HG03442 (cell line): ENCODE data around the gene CFAP300.
A peak's percentile ranks its signal among the peaks of the same experiment; 100 is the strongest.

Experiments used
- ATAC-seq: cut with Tn5 transposase; IDR thresholded peaks from one replicate; pipeline ENCODE4 v1.9.1; 2021; ENCODE audit warnings: mild to moderate bottlenecking, moderate library complexity; ENCODE audit not compliant: unreplicated experiment

Gene CFAP300

DNA sequence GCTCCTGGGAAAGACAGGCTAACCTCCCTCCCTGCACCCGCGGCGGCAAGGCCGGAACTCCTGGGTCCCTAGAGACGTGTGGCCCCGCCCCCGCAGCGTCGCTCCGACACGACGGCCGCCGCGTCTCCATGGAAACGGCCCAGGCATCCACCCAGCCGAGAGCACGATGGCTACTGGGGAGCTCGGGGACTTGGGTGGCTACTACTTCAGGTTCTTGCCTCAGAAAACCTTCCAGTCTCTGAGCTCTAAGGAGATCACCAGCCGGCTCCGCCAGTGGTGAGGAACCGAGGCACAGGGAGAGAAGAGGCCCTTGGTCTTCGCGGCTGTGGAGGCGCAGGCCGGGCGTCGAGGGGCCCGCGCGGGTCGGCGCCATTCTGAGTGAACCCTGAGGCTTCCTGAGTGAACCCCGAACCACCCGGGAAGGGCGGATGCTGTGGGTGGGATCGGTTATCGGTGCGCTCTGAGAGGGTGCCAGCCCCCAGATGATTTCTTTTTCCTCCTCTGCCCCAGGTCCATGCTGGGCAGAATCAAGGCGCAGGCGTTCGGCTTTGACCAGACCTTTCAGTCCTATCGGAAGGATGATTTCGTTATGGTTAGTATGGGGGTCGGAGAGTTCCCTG, at the start of gene CFAP300:
CFAP300 (plus strand) TSS at position 133 of the 620 bp plus-strand sequence; CDS start at position 167, 34 bp downstream.
- ATAC-seq = peak; percentile 81

DNA sequence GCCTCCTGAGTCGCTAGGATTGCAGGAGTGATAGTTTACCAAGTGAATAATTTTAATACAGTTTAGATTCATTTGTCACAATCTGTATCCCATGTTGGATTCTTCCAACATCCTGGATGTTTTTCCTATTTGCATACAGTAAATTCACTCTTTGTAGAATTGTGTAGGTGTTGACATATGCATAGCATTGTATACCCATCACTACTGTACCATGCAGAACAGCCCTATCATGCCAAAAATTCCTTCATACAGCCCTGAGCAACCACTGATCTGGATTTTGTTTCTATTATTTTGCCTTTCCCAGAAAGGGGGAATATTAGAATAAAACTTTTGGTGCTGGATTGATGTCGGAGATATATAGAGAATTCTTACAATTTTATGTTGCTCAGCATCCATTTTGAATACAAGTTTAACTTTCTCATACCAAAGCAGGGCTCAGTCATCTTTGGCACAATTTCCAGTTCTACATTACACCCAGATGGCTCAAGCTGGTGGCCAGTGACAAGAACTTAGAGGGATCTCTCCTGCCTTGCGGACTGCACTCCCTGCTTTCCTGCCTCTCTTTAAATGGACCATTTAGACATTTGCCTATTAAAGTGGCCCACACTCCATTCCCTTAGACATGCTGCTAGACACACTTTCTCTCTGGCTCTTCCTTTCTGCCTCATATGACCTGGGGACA, 45.4 kb upstream of the CFAP300 start:
- ATAC-seq = no peak

DNA sequence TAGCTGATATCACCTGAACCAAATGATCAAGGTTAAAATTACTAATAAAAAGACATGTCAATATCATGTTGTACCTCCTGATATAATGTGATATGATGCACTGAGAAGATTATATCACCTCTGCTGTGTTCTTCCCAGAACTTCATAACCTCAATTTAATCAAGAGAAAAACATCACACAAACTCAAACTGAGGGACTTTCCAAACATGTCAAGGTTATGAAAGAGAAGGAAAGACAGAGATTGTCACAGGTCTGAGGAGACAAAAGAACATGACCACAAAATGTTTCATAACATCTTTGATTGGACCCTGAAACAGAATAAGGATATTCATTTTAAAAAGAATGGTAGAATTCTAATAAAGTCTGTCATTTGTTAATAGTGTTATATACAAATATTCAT, 43.0 kb upstream of the CFAP300 start:
- no peak for ATAC-seq

DNA sequence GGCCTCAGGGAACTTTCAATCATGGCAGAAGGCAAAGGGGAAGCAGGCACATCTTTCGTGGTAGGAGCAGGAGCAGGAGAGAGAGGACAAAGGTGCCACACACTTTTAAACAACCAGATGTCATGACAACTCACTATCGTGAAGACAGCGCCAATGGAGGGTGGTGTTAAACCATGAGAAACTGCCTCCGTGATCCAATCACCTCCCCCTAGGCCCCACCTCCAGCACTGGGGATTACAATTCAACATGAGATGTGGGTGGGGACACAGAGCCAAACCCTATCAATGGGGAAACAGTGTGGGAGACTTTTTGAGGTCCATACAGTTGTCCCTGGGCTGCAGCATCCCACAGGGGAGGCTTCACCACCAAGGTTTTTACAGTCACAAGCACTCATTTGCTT, 41.9 kb upstream of the CFAP300 start:
- ATAC-seq = no peak

DNA sequence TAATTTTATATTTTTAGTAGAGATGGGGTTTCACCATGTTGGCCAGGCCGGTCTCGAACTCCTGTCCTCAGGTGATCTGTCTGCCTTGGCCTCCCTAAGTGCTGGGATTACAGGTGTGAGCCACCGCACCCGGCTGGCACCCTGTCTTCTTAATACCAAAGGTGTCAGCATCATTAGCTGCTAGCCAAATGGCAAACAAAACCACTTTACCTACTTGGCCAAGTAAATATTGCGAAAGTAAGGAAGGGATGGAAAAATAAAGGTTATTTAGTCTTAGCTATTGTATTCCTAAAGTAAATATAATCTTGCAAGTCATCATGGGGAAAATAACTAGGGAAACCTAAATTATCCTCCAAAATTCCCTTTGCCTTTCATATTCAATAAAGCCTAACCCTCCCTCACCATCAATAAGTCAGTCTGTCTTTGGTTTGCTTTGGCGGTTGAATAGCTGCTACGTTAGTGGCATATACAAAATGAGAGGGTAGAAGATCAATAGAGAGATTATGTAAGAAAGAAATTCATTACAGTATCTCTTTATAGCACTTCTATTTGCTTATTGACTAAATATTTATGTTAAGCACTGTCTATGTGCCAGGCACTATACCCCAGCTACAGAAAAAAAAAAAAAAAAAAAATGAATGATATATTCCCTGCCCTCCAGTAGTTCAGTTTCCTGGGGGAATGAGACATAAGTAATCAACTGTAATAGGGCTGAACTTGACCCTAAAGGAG, 40.2 kb upstream of the CFAP300 start:
- ATAC-seq = no peak

DNA sequence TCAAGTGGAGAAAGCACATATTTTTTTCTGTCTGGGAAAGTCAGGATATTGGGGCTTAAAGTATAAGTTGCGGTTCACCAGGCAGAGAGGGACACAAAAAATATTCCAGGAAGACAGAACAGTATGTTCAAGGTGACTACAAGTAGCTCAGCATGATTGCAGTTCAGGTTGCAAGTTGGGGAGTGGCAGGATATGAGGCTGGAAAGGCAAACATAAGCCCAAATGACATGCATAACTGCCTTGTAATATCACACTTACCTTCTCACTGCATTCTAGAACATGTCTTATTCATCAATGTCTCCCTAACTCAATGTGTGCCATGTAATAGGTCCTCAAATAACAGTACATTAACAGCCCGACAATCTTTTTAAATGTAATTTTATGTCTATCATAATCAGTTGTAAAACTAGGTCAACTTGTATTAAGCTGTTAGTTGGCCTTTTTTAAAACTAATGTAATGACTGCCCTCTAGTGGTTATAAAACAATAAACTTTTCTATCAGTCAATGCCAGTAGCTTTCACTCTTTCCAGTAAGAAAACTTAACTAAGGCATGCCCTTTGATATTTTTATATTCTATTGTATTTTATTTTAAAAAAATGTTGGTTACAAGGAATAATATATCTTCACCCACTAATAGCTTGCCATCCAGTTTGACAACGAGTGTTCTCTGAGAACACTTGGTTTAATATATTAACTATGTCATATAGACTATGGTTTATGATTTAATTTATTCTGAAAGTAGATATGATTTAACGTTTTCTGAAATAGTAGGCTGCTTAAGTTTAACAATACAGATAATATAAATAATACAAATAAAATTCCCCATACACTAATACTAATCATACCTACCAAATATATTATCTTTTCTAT, 39.4 kb upstream of the CFAP300 start:
- ATAC-seq = peak; percentile 67

DNA sequence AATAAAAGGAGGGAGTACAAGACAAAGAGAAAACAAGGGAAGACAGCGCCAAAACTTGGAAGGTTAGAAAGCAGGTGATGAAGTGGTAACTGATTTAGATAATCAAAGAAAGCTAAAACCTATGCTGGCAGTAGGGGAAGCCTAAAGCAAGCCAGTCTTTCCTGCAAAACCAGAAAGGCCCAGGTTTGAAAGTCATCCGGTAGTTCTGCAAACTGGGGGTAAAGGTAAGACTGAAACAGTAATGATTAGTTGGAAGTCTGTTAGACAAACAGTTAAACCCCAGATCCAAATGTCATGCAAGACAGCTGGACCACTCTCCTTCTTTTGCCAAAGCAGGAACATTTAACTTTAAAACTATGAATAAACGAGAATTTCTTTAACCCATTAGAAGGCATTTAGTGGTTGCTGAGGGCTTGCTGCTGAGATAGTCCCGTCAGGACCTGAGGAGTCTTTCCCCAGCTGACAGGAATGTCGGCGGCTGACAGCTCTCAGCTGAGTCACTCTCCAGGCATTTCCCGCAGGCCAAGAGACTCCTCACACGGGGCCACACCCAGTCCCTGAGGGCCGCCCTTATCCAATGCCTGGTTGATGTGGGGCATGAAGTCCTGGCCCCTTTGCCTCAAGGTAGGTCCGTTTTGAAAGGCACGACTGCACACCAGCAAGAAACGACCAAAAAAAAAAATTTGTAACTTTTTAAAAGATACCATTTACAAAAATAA, 36.3 kb upstream of the CFAP300 start:
- no peak for ATAC-seq

DNA sequence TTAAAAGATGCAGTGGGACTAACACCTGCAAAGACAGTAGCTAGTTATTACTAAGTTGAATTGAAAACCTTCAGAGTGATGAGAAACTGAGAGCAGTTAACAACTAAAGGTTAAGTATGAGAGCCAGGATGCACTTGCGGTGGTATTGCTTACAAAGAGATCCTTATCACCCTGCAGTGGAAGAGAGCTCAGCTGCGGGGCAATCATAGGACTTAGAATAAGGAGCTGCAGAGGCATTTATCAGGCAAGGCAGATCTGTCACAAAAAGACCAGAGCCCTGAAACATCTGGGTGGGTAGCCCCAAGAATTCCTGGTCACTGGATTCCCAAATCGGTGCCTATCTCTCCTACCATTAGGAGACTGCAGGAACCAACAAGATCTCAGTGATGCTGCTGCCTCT, 34.3 kb upstream of the CFAP300 start:
- ATAC-seq = no peak

DNA sequence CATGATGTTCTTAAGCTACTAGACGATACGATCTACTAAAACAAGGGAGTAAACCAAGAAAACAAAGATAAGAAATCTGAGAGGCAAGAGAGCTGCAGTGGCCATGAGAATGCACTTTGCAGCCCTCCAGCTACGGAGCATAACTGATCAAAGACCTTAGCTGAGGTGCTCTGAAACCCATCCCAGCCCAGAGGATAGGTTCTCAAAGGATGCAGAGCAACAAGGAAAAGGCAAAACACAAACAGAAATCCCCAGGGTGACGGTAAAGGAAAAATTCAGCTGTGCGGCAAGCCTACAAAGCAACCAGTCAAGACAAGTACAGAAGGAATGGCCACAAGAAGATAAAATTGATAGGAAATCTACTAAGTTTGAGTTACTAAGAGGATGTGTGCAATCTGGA, 32.5 kb upstream of the CFAP300 start:
- ATAC-seq = no peak

DNA sequence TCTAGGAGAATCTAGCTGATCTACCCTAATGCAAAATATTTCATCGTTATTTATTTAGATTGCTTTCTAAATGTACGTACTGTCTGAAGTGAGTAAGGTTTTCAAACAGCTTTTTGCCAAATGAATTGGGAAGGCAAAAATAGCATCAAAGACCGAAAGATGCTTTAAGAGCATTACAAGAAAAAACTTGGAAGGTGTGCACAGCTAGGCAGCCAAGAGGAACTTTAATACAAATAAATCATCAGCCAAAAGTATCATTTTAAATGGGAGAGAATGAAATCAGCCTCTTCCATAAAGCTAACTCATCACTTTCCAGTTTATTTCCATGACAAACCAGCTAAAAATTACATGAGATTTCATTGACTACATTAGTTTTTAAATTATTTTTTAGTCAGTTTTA, 30.2 kb upstream of the CFAP300 start:
- ATAC-seq = no peak

DNA sequence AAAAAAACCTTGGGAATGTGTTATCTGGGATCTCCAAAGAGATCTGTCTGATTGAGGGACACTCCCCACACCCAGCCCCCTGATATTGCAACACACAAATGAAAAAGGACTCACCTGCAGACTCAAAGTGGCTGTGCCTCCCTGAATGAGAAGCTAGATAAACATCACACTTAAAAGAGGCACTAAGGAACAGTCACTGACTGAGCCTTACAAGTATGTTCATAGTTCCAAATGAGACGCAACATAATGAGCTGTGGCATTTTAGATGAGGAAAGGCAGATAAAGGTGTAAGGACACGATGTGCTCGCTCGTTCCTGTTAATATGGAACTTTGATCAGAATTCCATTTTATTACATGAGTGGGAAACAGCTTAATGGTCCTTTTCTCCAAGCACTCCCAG, 21.0 kb upstream of the CFAP300 start:
- ATAC-seq = no peak

DNA sequence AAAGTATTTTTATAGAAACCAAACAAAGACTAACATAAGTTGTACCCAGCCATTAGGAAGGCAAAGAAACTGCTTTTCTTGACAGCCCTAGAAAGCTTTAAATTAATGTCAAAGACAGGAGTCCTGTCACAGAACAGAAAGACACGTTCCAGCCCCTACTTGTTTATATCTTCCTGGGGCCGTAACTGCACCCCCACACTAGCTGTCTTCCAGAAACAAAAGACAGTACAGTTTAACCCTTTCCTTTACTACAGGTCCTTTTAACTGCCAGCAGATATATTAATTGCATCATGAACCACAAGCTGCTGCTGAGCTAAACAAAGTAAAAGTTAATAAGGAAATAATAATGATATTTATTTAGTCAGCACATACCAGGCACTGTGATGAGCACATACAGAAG, 20.3 kb upstream of the CFAP300 start:
- ATAC-seq = no peak

DNA sequence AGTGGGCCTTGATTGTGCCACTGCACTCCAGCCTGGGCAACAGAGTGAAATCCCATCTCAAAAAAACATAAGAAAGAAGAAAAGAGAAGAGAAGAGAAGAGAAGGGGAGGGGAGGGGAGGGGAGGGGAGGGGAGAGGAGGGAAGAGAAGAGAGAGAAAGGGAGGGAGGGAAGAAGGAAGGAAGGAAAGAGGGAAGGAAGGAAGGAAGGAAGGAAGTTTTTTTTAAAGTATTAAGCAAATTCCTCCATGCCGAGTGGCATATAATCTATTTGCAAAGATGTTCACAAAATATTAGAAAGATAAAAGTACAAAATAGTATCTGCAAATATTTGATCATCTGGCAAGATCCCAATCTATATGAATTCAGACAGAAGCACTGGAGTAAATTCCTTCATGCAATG, 10.5 kb upstream of the CFAP300 start:
- ATAC-seq = no peak

DNA sequence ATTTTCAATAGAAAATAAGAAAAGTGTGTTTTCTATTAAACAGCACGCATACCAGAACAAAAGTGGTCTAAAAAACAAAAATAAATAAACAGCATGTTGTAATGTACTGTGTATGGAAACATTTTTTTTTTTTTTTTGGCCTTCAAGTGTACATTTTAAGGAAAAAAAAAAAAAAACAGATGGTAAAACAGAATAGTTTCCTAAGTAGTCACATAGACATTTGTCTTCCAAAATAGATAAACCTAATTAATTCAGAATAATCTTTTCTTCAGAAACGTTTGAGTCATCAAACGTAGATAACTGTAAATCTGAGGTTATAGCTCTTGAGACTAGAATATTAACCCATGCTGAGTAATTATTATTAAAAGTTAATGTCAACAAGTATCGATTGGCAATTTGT, 396 bp upstream of the CFAP300 start:
- ATAC-seq = no peak

DNA sequence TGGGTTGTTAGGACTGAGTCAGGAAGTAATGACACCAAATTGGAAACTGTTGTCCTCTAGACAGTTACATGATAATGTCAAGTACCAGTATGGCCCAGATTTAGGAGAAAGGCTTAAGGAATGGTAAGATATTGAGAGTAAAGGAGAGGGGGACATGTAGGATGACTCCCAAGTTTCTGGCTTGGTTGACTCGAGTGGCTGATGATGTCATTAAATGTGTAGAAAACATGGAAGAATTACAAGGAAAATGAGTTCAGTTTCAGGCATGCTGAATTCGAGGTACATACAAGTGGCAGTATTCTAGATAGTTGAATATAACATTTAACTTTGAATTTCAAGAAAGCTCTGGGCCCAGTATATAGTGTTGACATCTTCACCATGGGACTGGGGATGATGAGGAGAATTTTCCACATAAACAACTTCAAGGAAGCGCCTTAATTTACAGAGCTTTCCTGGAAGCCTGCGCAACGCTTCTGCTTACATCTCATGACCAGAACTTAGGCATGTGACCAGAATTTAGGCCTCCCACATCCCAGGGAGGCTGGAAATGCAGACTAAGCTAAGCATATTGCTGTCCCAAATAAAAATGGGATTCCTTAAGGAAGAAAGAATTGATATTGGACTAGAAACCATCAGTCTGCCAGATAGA, 3.8 kb downstream of the CFAP300 start:
- no peak for ATAC-seq

DNA sequence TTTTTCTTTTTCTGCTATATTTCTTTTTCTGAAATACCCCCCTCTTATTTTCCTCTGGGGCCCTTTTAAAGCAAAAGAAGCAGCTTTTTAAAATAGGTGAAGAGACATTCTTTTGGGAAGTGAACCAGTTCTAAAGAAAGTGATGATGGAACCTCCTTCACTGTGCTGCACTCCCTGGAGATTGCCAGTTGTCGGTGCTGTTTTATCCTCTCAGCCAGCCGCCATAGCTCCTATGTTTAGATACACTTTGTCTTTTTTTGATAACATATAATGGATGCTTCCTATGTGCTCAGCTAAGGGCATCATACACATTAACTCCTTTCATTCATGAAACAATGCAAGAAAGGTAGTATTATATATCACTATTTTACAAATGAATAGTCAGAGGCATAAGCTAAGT, 14.0 kb downstream of the CFAP300 start:
- ATAC-seq = no peak

DNA sequence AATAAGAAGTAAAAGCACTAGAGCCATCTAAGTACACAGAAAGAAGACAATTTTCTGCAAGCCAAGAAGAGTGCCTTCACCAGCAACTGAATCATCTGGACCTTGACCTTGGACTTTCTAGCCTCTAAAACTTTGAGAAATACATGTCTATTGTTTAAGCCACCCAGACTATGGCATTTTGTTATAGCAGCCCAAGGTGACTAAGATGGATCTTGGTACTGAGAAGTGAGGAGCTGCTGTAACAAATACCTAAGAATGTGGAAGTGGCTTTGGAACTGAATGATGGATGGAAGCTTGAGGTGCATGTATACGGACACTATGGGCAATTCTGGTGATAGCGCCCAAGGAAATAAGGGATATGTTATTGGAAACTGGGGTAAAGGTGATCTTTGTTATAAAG, 14.9 kb downstream of the CFAP300 start:
- no peak for ATAC-seq

DNA sequence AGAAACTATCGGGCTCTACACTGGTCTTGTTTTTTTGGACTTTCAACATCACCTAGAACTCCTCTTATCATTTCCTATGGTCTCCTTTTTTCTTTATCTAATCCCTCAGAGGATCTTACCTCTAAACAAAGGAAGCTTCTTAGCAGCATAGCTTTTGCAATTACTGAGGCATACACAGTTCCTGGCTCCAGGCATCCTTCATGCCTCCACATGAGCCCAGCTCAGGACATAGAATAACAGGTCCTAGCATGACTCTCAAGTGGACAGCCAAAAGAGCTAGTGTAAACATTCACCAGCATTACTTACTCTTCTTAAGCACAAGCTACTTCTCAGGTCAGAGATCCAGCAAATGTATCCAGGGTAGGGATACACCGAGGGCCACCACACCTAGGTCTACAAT, 17.1 kb downstream of the CFAP300 start:
- no peak for ATAC-seq

DNA sequence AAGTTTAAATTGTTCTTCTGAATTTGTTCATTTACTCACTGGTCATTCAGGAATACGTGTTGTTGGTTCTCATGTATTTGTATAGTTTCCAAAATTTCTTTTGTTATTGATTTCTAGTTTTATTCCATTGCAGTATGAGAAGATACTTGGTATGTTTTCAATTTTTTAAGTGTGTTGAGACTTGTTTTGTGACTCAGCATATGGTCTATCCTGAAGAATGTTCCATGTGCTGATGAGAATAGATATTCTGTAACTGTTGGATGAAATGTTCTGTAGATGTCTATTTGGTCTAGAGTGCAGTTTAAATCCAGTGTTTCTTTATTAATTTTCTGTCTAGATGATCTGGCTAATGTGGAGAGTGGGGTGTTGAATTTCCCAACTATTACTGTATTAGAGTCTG, 23.5 kb downstream of the CFAP300 start:
- ATAC-seq = no peak
